Mononuclear cell (primary cell): Measurements from ENCODE around the gene TSC22D1. TPM values are rescaled to one million over a fixed set of nuclear protein-coding genes. Genes with fewer than 3 reads are reported as not detected.
"Not testable (repeated sequence)": the region's sequence is repeated elsewhere in the genome, so short reads cannot be mapped to it uniquely, and the experiment has no call there.

Experiments used
- H3K27me3 ChIP-seq: 2 replicates; pipeline ENCODE4 v1.6.0; 2011; ENCODE audit warnings: low read length, control low read depth; ENCODE audit not compliant: insufficient read depth
- H3K4me1 ChIP-seq: 2 replicates; pipeline ENCODE4 v1.5.1; 2011; ENCODE audit warnings: mild to moderate bottlenecking, low read length, control low read depth; ENCODE audit not compliant: insufficient read depth
- H3K4me3 ChIP-seq: 2 replicates; pipeline ENCODE4 v1.5.1; 2011; ENCODE audit warnings: mild to moderate bottlenecking, low read length, moderate library complexity
- H3K9me3 ChIP-seq: 2 replicates; pipeline ENCODE4 v1.5.1; 2011; ENCODE audit warnings: low read depth, mild to moderate bottlenecking, control low read depth, low read length
- total RNA-seq: library from RNA; depleted of rRNA; stranded (reverse); fragments of >200 nt; gene quantifications from one replicate; pipeline ENCODE4 v1.2.3, GENCODE V29; 2012

TSC22D1 gene
- total RNA-seq, 1 donor: 61.5 TPM

- H3K4me3 ChIP-seq: peak overlapping the region; percentile 81
- H3K9me3 ChIP-seq: no peaks in the 10 kb centered on the region
- peaks cover 33% of the 10 kb centered on the region for H3K4me1 ChIP-seq
- H3K27me3 ChIP-seq: no peaks in the 10 kb centered on the region
These were observed 1.3 kb upstream of the TSC22D1 start for GRCh38 chr13:44577236-44578066.

- H3K4me1 ChIP-seq: peaks cover 33% of the 10 kb centered on the region
- no peaks in the 10 kb centered on the region for H3K9me3 ChIP-seq
- no peaks in the 10 kb centered on the region for H3K27me3 ChIP-seq
- peak overlapping the region; percentile 81 for H3K4me3 ChIP-seq
These were observed 463 bp upstream of the TSC22D1 start for GRCh38 chr13:44576351-44577235.

GRCh38 chr13:44575035-44575434 is 1.1 kb downstream of the TSC22D1 start:
- no peak overlapping the region for H3K4me3 ChIP-seq
- no peaks in the 10 kb centered on the region for H3K9me3 ChIP-seq
- H3K4me1 ChIP-seq: peaks cover 33% of the 10 kb centered on the region
- no peaks in the 10 kb centered on the region for H3K27me3 ChIP-seq

- peaks cover 33% of the 10 kb centered on the region for H3K4me1 ChIP-seq
- H3K4me3 ChIP-seq: no peak overlapping the region
- no peaks in the 10 kb centered on the region for H3K27me3 ChIP-seq
- no peaks in the 10 kb centered on the region for H3K9me3 ChIP-seq
These were observed 1.7 kb downstream of the TSC22D1 start for GRCh38 chr13:44574466-44574855.

- Histone ChIP-seq H3K27me3 (no peaks in the 10 kb centered on the region), H3K4me3 (no peak overlapping the region), H3K4me1 (peaks cover 33% of the 10 kb centered on the region), H3K9me3 (no peaks in the 10 kb centered on the region)
These were observed 2.2 kb downstream of the TSC22D1 start for GRCh38 chr13:44573790-44574465.

- no peak overlapping the region for H3K4me3 ChIP-seq
- no peaks in the 10 kb centered on the region for H3K9me3 ChIP-seq
- H3K4me1 ChIP-seq: peaks cover 27% of the 10 kb centered on the region
- H3K27me3 ChIP-seq: no peaks in the 10 kb centered on the region
These were observed 3.1 kb downstream of the TSC22D1 start for GRCh38 chr13:44573071-44573470.

GRCh38 chr13:44566601-44567000 is 9.5 kb downstream of the TSC22D1 start:
- no peak overlapping the region for H3K4me3 ChIP-seq
- H3K4me1 ChIP-seq: no peaks in the 10 kb centered on the region
- H3K27me3 ChIP-seq: no peaks in the 10 kb centered on the region
- H3K9me3 ChIP-seq: no peaks in the 10 kb centered on the region

GRCh38 chr13:44565881-44566280 is 10.2 kb downstream of the TSC22D1 start:
- H3K4me3 ChIP-seq: no peak overlapping the region
- H3K27me3 ChIP-seq: no peaks in the 10 kb centered on the region
- no peaks in the 10 kb centered on the region for H3K9me3 ChIP-seq
- no peaks in the 10 kb centered on the region for H3K4me1 ChIP-seq

- no peaks in the 10 kb centered on the region for H3K9me3 ChIP-seq
These were observed 11.2 kb downstream of the TSC22D1 start for GRCh38 chr13:44564936-44565335.

GRCh38 chr13:44562853-44563252 is 13.3 kb downstream of the TSC22D1 start:
- H3K27me3 ChIP-seq, H3K4me1 ChIP-seq, H3K4me3 ChIP-seq, H3K9me3 ChIP-seq: not testable (repeated sequence)

More at GRCh38 chr13:44564936-44565335, 11.2 kb downstream of the TSC22D1 start:
- H3K4me1 ChIP-seq: no peaks in the 10 kb centered on the region
- H3K4me3 ChIP-seq: no peak overlapping the region
- no peaks in the 10 kb centered on the region for H3K27me3 ChIP-seq

- no peak overlapping the region for H3K4me3 ChIP-seq
- H3K27me3 ChIP-seq: no peaks in the 10 kb centered on the region
- no peaks in the 10 kb centered on the region for H3K4me1 ChIP-seq
- no peaks in the 10 kb centered on the region for H3K9me3 ChIP-seq
These were observed 14.8 kb downstream of the TSC22D1 start for GRCh38 chr13:44561351-44561750.

GRCh38 chr13:44557986-44558385 is 18.1 kb downstream of the TSC22D1 start:
- Histone ChIP-seq H3K9me3 (no peaks in the 10 kb centered on the region), H3K4me1 (no peaks in the 10 kb centered on the region), H3K4me3 (no peak overlapping the region), H3K27me3 (no peaks in the 10 kb centered on the region)

- no peaks in the 10 kb centered on the region for H3K4me1 ChIP-seq
- H3K9me3 ChIP-seq: no peaks in the 10 kb centered on the region
- H3K27me3 ChIP-seq: no peaks in the 10 kb centered on the region
- H3K4me3 ChIP-seq: no peak overlapping the region
These were observed 20.9 kb downstream of the TSC22D1 start for GRCh38 chr13:44555207-44555606.

GRCh38 chr13:44549476-44549875 is 26.7 kb downstream of the TSC22D1 start:
- no peaks in the 10 kb centered on the region for H3K9me3 ChIP-seq
- no peaks in the 10 kb centered on the region for H3K4me1 ChIP-seq
- no peaks in the 10 kb centered on the region for H3K27me3 ChIP-seq
- no peak overlapping the region for H3K4me3 ChIP-seq

- Histone ChIP-seq H3K4me1 (no peaks in the 10 kb centered on the region), H3K4me3 (no peak overlapping the region), H3K9me3 (no peaks in the 10 kb centered on the region), H3K27me3 (no peaks in the 10 kb centered on the region)
These were observed 30.0 kb downstream of the TSC22D1 start for GRCh38 chr13:44546164-44546563.
